ENCODE results near the gene MPPED1.

DNA sequence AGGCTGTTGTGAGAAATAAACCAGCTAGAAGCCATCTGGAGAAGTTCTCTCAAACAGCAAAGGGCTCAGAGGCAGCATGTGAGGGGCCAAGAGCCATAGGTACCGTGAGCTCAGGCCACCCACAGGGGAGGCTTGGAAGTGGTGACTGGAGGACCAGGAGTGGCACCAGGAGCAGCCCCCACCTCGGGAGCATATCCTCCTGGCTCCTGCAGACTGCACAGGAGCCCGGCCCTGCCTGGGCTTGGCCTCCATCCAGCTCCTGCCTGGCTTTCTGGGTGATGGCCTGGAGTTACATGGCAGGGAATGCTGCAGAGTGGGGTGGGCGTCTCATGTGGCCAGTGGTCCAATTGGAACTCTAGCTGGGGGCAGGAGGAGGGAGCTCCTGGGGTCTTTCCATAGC is 4.2 kb upstream of the MPPED1 start:
- TF ChIP-seq, protein P1, sequence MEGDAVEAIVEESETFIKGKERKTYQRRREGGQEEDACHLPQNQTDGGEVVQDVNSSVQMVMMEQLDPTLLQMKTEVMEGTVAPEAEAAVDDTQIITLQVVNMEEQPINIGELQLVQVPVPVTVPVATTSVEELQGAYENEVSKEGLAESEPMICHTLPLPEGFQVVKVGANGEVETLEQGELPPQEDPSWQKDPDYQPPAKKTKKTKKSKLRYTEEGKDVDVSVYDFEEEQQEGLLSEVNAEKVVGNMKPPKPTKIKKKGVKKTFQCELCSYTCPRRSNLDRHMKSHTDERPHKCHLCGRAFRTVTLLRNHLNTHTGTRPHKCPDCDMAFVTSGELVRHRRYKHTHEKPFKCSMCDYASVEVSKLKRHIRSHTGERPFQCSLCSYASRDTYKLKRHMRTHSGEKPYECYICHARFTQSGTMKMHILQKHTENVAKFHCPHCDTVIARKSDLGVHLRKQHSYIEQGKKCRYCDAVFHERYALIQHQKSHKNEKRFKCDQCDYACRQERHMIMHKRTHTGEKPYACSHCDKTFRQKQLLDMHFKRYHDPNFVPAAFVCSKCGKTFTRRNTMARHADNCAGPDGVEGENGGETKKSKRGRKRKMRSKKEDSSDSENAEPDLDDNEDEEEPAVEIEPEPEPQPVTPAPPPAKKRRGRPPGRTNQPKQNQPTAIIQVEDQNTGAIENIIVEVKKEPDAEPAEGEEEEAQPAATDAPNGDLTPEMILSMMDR (conservative IDR thresholded peaks at IDR 0.05; ENCODE audit: low read depth, low read length), result no peak
- TF ChIP-seq EZH2 (IDR thresholded peaks at IDR 0.05; ENCODE audit: borderline replicate concordance, low read depth, low read length, poor library complexity, severe bottlenecking), result no peak

Measured in A673 (cell line).